ENCODE measurements around the gene GCNT2.

DNA sequence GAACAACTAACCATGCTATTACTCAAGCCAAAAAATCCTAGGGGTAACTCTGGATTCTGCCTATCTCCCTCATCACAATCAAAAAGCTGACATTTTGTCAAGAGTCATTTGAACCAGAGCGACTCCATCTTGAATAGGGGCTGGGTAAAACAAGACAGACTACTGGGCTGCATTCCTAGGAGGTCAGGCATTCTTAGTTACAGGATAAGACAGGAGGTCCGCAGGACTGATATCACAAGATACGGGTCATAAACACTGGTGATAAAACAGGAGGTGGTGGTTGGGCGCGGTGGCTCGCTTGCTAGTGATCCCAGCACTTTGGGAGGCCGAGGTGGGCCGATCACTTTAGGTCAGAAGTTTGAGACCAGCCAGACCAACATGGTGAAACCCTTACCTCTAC is 141.1 kb downstream of the GCNT2 start:
- TF ChIP-seq POLR2AphosphoS5 (IDR thresholded peaks at IDR 0.05) = no peak
- TF ChIP-seq, protein P1, sequence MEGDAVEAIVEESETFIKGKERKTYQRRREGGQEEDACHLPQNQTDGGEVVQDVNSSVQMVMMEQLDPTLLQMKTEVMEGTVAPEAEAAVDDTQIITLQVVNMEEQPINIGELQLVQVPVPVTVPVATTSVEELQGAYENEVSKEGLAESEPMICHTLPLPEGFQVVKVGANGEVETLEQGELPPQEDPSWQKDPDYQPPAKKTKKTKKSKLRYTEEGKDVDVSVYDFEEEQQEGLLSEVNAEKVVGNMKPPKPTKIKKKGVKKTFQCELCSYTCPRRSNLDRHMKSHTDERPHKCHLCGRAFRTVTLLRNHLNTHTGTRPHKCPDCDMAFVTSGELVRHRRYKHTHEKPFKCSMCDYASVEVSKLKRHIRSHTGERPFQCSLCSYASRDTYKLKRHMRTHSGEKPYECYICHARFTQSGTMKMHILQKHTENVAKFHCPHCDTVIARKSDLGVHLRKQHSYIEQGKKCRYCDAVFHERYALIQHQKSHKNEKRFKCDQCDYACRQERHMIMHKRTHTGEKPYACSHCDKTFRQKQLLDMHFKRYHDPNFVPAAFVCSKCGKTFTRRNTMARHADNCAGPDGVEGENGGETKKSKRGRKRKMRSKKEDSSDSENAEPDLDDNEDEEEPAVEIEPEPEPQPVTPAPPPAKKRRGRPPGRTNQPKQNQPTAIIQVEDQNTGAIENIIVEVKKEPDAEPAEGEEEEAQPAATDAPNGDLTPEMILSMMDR (IDR thresholded peaks at IDR 0.05 in 8 of 11, conservative IDR thresholded peaks at IDR 0.05 in 3 of 11) = no peak
- no peak for TF ChIP-seq POLR2A (IDR thresholded peaks at IDR 0.05)

Measured in spleen (tissue), 7 donors.